Measurements from ENCODE around the gene MRAS.

GRCh38 chr3:138445654-138446053 lies 97.3 kb downstream of the MRAS start:
- no peak for TF ChIP-seq CTCF (optimal IDR thresholded peaks at IDR 0.05 in 1 of 3, IDR thresholded peaks at IDR 0.05 in 1 of 3, conservative IDR thresholded peaks at IDR 0.05 in 1 of 3; ENCODE audit: extremely low read depth in 1 of 3, insufficient read depth in 2 of 3, low read length in 3 of 3)
- no peak for TF ChIP-seq EZH2 (IDR thresholded peaks at IDR 0.05; ENCODE audit: low read length)
